GM23248 (cell line): ENCODE results near the gene RWDD4. TPM values are rescaled to one million over a fixed set of nuclear protein-coding genes. Genes with fewer than 3 reads are reported as not detected.
A peak's percentile ranks its signal among the peaks of the same experiment; 100 is the strongest.

Experiments used
- DNase-seq: peaks from one replicate; pipeline ENCODE4 v3.0.0-alpha.2; 2015
- H2AFZ ChIP-seq: fragments of 200-600 bp; sonication (generic); 2 replicates; pipeline ENCODE4 v1.6.1; 2016; ENCODE audit warnings: antibody characterized with exemption
- H3F3A ChIP-seq: fragments of 200-600 bp; sonication (generic); 2 replicates; pipeline ENCODE4 v1.6.1; 2016; ENCODE audit warnings: mild to moderate bottlenecking, antibody characterized with exemption, mixed run types; ENCODE audit not compliant: insufficient read depth
- H3K27ac ChIP-seq: fragments of 200-600 bp; sonication (generic); 2 replicates; pipeline ENCODE4 v1.5.1; 2016; ENCODE audit warnings: mild to moderate bottlenecking
- H3K27me3 ChIP-seq: fragments of 200-600 bp; sonication (generic); replicated peaks from 2 replicates; pipeline ENCODE4 v1.6.1; 2016; ENCODE audit warnings: mild to moderate bottlenecking; ENCODE audit not compliant: insufficient read depth
- H3K36me3 ChIP-seq: fragments of 200-600 bp; sonication (generic); 2 replicates; pipeline ENCODE4 v1.6.1; 2016; ENCODE audit warnings: low read depth, mild to moderate bottlenecking
- H3K4me1 ChIP-seq: fragments of 200-600 bp; sonication (generic); 2 replicates; pipeline ENCODE4 v1.6.1; 2016; ENCODE audit warnings: mild to moderate bottlenecking; ENCODE audit not compliant: insufficient read depth
- H3K4me2 ChIP-seq: fragments of 200-600 bp; sonication (generic); one replicate; pipeline ENCODE4 v1.6.1; 2016; ENCODE audit warnings: mild to moderate bottlenecking; ENCODE audit not compliant: unreplicated experiment
- H3K4me3 ChIP-seq: fragments of 200-600 bp; sonication (generic); 2 replicates; pipeline ENCODE4 v1.5.1; 2016; ENCODE audit warnings: mild to moderate bottlenecking
- H3K79me2 ChIP-seq: fragments of 200-600 bp; sonication (generic); 2 replicates; pipeline ENCODE4 v1.6.1; 2016; ENCODE audit warnings: mild to moderate bottlenecking; ENCODE audit not compliant: insufficient read depth
- H3K9ac ChIP-seq: fragments of 200-600 bp; sonication (generic); 2 replicates; pipeline ENCODE4 v1.6.1; 2016; ENCODE audit warnings: mild to moderate bottlenecking
- H3K9me2 ChIP-seq: fragments of 200-600 bp; sonication (generic); 2 replicates; pipeline ENCODE4 v1.6.1; 2016; ENCODE audit warnings: mixed run types, mild to moderate bottlenecking, moderate library complexity; ENCODE audit not compliant: insufficient read depth
- H3K9me3 ChIP-seq: fragments of 200-600 bp; sonication (generic); one replicate; pipeline ENCODE4 v1.6.1; 2017; ENCODE audit warnings: low read depth
- H4K20me1 ChIP-seq: fragments of 200-600 bp; sonication (generic); 2 replicates; pipeline ENCODE4 v1.6.0; 2016; ENCODE audit not compliant: insufficient read depth
- EZH2 ChIP-seq: fragments of 200-600 bp; sonication (generic); IDR thresholded peaks from 2 replicates; pipeline ENCODE4 v1.6.1; 2018; ENCODE audit warnings: antibody characterized with exemption, mild to moderate bottlenecking; ENCODE audit not compliant: insufficient read depth, poor library complexity, severe bottlenecking
- EZH2phosphoT487 ChIP-seq: fragments of 200-600 bp; sonication (generic); IDR thresholded peaks from 2 replicates; pipeline ENCODE4 v1.6.1; 2018; ENCODE audit warnings: antibody characterized with exemption, moderate library complexity, mild to moderate bottlenecking, low read depth; ENCODE audit not compliant: insufficient read depth
- WGBS, 2 experiments: methylation state at CpG; one replicate each; pipeline ENCODE4 v1.1.6; 2015 to 2017; ENCODE audit warnings: low lambda C conversion rate in 2 of 2, low coverage in 1 of 2; ENCODE audit errors: missing lambda C conversion rate in 2 of 2; 5-methylcytosine and 5-hydroxymethylcytosine counted together
- in situ Hi-C: fragments of 300-500 bp; cut with MboI; formaldehyde crosslinking; loops from 2 replicates; pipeline ENCODE4 v1.15.0; 2020
- polyA plus RNA-seq: library from polyadenylated mRNA; unstranded; fragments of >200 nt; fragmentation: Nextera tagmentation; extraction: Ambion mirVana; gene quantifications from 2 replicates; pipeline ENCODE4 v1.2.1, GENCODE V29; 2016
- total RNA-seq: library from RNA; depleted of rRNA; stranded (reverse); fragments of >200 nt; shearing (Covaris generic); gene quantifications from 2 replicates; pipeline ENCODE4 v1.2.3, GENCODE V29; 2014

The RWDD4 gene
- total and polyA plus RNA-seq, 2 experiments from 2014 or later: 38.0 to 41.6 TPM

DNA sequence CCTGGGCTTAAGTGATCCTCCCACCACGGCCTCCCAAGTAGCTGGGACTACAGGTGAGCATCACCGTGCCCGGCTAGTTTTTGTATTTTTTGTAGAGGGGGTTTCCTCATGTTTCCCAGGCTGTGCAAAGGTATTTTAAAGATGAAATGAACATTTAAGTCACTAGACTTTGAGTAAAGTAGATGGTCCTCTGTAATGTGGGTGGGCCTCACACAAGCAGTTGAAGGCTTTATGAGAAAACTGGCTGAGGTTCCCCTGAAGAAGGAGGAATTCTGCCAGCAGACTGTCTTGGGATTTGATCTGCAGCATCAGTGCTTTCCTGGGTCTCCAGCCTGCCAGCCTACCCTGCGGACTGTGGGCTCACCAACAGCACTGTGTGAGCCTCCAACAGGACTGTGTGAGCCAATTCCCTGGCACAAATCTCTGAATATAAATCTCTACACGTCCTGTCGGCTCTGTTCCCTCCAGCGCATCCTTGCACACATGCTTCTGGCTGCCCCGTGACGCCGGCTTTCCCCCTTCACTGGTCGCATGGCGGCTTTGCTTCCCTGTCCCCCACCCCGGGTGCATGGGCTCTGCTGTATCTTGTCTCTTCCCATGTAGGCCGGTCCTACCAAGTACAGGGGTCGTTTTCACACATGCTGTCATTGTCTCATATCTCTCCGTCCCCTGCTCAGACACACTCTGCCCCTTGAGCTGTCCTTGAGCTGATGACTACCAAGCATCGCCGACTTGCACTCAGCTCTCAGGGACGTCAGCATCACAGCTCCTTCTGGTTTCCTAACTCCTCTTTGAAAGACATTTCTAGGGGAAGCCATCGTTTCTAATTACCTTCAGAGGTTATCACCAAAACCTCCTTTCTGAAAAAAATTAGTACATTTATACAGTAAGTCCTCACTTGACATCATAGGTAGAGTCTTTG, 46.4 kb downstream of the RWDD4 start:
- Histone ChIP-seq H3K4me2 (no peak overlapping the region), H3K27me3 (peaks cover 8% of the 10 kb centered on the region; the same call in 1 of the 2 replicates), H3K9me3 (no peaks in the 10 kb centered on the region), H3K79me2 (no peaks in the 10 kb centered on the region), H3K4me3 (no peak overlapping the region), H2AFZ (no peak overlapping the region), H3K36me3 (no peaks in the 10 kb centered on the region), H3K27ac (no peak overlapping the region), H3F3A (no peaks in the 10 kb centered on the region), H3K9ac (no peak overlapping the region), H3K9me2 (no peaks in the 10 kb centered on the region), H3K4me1 (no peaks in the 10 kb centered on the region), H4K20me1 (no peaks in the 10 kb centered on the region)
- DNase-seq: no peak
- WGBS, 2 experiments: 75 to 80% methylated on average over 20 of the region's 20 CpGs
- in situ Hi-C loops: no loop called here
- TF ChIP-seq EZH2 (no peak), EZH2phosphoT487 (no peak)

- Histone ChIP-seq H3K27me3 (peaks cover 8% of the 10 kb centered on the region; the same call in 1 of the 2 replicates), H3K9me2 (no peaks in the 10 kb centered on the region), H3K79me2 (no peaks in the 10 kb centered on the region), H3F3A (no peaks in the 10 kb centered on the region), H3K27ac (no peak overlapping the region), H3K9me3 (no peaks in the 10 kb centered on the region), H4K20me1 (no peaks in the 10 kb centered on the region), H3K36me3 (no peaks in the 10 kb centered on the region), H3K4me2 (no peak overlapping the region), H3K4me1 (no peaks in the 10 kb centered on the region), H2AFZ (no peak overlapping the region), H3K9ac (no peak overlapping the region), H3K4me3 (no peak overlapping the region)
- WGBS, 2 experiments: 80 to 83% methylated on average over 15 of the region's 15 CpGs
- TF ChIP-seq EZH2: no peak
- TF ChIP-seq EZH2phosphoT487: no peak
- in situ Hi-C loops: no loop called here
- no peak for DNase-seq
These were observed 47.7 kb downstream of the RWDD4 start for GRCh38 chr4:183611210-183611830.

GRCh38 chr4:183610613-183611012, 48.4 kb downstream of the RWDD4 start:
- TF ChIP-seq EZH2: no peak
- no peak for TF ChIP-seq EZH2phosphoT487
- 59 to 60% methylated on average over 7 of the region's 7 CpGs for WGBS, 2 experiments
- H3K36me3 ChIP-seq: no peaks in the 10 kb centered on the region

DNA sequence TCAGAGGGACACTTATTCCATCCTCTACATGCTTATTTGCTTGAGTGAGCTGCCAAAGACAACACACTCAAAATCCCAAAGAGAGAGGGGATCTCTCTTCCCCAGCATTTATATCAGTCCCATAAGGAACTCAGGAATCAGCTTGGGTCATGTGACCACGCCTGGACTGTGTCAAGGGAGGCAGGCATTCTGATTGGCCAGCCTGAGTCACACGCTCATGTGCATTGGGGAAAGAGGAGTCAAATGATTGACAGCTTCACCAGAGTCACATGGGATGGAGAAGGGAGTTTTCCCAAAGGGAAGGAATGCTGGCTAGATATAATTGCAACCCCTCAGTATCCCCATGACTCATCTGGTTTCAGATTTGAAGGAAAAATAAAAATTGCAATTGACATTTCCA, 49.0 kb downstream of the RWDD4 start:
- Histone ChIP-seq H3K4me1 (no peaks in the 10 kb centered on the region), H4K20me1 (no peaks in the 10 kb centered on the region), H3K27ac (no peak overlapping the region), H3K79me2 (no peaks in the 10 kb centered on the region), H3K9ac (no peak overlapping the region), H2AFZ (no peak overlapping the region), H3K9me2 (no peaks in the 10 kb centered on the region), H3K4me2 (no peak overlapping the region), H3F3A (no peaks in the 10 kb centered on the region), H3K27me3 (peaks cover 8% of the 10 kb centered on the region; the same call in 1 of the 2 replicates), H3K4me3 (no peak overlapping the region), H3K9me3 (no peaks in the 10 kb centered on the region), H3K36me3 (no peaks in the 10 kb centered on the region)
- TF ChIP-seq EZH2 (no peak), EZH2phosphoT487 (no peak)
- 72 to 79% methylated on average over 2 of the region's 2 CpGs for WGBS, 2 experiments
- DNase-seq: no peak
- in situ Hi-C loops: no loop called here

More at GRCh38 chr4:183610613-183611012, 48.4 kb downstream of the RWDD4 start:
- in situ Hi-C loops: no loop called here
- Histone ChIP-seq H3K9me2 (no peaks in the 10 kb centered on the region), H3K4me3 (no peak overlapping the region), H3K27me3 (peaks cover 8% of the 10 kb centered on the region; the same call in 1 of the 2 replicates), H3K4me2 (no peak overlapping the region), H3K9me3 (no peaks in the 10 kb centered on the region), H3K9ac (no peak overlapping the region), H4K20me1 (no peaks in the 10 kb centered on the region), H3K4me1 (no peaks in the 10 kb centered on the region), H3K27ac (no peak overlapping the region), H3F3A (no peaks in the 10 kb centered on the region), H2AFZ (no peak overlapping the region), H3K79me2 (no peaks in the 10 kb centered on the region)
- peak; percentile 15 for DNase-seq
